GM10847 (cell line): ENCODE measurements around the gene SH3BGRL3.

Source experiments
- POLR2A ChIP-seq: IDR thresholded peaks from 2 replicates; pipeline ENCODE4 v1.6.1; 2011; ENCODE audit not compliant: insufficient read length; ENCODE audit errors: extremely low read depth

The SH3BGRL3 gene

DNA sequence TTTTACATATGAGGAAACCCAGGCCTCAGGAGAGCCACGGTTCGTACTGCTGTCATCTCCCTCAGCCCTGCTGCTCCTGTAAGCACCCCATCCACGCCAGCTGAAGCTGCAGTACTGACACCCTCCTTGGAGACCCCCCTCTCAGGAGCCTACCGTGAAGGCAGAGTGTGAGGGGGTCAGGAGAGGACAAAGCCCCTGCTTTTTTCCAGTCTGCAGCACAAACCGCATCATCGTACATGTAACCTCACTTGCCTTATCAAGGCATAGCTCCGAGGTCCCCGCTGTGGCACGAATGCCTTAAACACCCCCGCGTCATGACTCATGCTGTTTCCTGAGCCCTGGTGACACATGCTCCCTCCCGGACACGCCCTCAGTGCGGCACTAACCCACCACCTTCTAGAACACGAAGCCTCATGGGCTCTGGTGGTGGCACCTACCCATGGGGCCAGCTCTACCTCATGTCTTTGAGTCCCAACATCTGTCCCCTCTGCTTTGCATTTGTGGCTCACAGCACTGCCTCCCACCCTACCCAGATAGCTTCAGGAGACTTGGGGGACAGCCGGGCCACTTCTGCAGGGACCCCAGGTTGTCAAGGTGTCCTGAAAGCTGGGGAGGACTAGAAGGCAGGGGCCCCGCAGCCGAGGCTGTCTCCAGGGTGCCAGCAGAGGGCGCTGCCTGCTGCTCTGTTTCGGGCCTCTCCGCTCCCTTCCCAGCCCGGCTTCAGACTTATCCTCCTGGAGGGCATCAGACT is 4.9 kb downstream of the SH3BGRL3 start:
- TF ChIP-seq POLR2A = no peak

DNA sequence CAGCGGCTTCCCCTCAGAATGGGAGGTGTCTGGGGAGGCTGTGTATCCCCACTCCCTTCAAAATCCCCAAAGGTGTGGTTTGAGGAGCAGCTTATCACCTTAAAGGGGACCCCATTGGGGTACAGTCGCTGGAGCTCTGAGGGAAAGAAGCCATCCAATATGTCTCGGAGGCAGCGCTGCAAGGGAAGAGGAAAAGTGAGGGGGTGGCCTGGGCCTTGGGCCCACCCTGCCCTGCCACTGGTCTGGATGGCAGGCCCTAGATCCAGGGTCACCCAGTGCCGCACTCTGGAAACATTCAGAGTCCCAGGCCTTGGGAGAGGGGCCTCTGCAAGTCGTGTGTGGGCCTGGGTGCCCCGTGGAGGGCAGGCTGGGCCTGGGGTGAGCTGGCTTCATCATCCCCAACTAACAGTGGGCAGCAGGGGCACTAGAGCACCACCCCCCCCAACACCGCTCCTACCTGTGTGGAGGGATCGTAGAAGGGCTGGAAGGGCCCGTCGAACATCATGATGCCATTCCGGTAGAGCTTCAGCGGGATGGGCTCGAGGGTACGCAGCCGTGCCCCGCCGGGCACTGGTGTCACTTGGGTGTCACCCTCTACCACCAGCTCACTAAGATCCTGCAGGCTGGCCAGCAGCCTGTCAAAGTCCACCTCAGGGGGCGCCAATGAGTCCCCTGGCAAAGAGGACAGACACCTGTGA is 5.6 kb downstream of the SH3BGRL3 start:
- TF ChIP-seq POLR2A = no peak

DNA sequence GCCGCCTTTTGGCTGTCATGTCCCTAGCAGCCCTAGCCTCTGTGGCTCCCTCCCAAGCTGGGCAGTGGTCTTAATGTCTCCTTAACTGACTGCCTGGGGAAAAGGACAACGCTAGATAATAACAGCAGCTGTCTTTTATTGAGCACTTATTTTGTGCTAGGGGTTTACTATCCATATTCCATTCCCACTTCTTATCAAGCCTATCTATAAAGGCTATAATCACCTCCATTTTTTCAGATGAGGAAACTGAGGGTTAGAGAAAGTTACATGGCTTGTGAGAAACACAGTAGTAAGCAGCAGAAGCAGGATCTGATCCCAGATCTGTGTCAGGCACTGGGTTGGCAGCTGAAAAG is 6.2 kb downstream of the SH3BGRL3 start:
- no peak for TF ChIP-seq POLR2A

GRCh38 chr1:26287033-26287711 is 7.3 kb downstream of the SH3BGRL3 start:
- no peak for TF ChIP-seq POLR2A

DNA sequence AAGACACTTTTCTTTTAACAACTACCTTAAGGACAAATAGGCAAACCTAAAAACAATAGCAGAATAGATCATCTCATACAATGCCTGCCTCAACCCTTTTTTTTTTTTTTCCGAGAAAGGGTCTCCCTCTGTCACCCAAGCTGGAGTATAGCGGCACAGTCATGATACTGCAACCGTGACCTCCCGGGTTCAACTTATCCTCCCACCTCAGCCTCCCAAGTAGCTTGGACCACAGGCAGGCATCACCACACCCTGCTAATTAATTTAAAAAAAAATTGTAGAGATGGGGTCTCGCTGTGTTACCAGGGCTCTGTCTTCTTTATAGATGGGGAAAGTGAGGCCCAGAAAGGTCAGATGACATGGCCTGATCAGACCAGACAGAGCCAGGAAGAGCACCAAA is 7.9 kb downstream of the SH3BGRL3 start:
- no peak for TF ChIP-seq POLR2A

- TF ChIP-seq POLR2A = peak; percentile 11
These were observed 8.5 kb downstream of the SH3BGRL3 start for GRCh38 chr1:26288311-26288941.

GRCh38 chr1:26289158-26290059 is 9.5 kb downstream of the SH3BGRL3 start:
- TF ChIP-seq POLR2A = peak; percentile 47

- peak; percentile 1 for TF ChIP-seq POLR2A
These were observed 10.4 kb downstream of the SH3BGRL3 start for GRCh38 chr1:26290122-26290881.

DNA sequence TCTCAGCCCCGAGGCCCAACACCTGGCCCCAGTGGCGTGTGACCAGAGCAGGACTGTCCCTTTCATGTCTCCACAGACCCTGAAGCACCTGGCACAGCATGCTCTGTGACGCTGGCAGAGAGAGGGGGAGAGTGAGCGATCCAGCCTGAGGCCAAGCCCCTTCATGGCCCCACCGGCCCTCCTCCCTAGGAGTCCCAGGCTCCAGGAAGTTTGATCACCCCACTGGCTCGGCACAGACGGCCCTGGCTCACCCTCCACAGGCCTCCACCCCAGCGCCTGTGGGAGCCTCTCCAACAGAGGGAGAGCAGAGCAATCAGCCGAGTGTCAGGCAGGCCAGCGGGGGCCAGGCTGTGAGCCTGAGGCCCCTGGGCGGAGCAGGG is 11.0 kb downstream of the SH3BGRL3 start:
- no peak for TF ChIP-seq POLR2A

- TF ChIP-seq POLR2A = no peak
These were observed 11.5 kb downstream of the SH3BGRL3 start for GRCh38 chr1:26291433-26291832.

GRCh38 chr1:26291939-26292338 is 12.1 kb downstream of the SH3BGRL3 start:
- no peak for TF ChIP-seq POLR2A

- no peak for TF ChIP-seq POLR2A
These were observed 14.1 kb downstream of the SH3BGRL3 start for GRCh38 chr1:26293911-26294463.

GRCh38 chr1:26295194-26296138 is 15.6 kb downstream of the SH3BGRL3 start:
- TF ChIP-seq POLR2A = no peak
